HG03565 (cell line): ENCODE measurements around the gene ZNF468.
"Not testable (repeated sequence)": the region's sequence is repeated elsewhere in the genome, so short reads cannot be mapped to it uniquely, and the experiment has no call there.

Source experiments
- ATAC-seq: cut with Tn5 transposase; IDR thresholded peaks from one replicate; pipeline ENCODE4 v1.9.1; 2021; ENCODE audit warnings: mild to moderate bottlenecking, moderate library complexity; ENCODE audit not compliant: unreplicated experiment

The ZNF468 gene

DNA sequence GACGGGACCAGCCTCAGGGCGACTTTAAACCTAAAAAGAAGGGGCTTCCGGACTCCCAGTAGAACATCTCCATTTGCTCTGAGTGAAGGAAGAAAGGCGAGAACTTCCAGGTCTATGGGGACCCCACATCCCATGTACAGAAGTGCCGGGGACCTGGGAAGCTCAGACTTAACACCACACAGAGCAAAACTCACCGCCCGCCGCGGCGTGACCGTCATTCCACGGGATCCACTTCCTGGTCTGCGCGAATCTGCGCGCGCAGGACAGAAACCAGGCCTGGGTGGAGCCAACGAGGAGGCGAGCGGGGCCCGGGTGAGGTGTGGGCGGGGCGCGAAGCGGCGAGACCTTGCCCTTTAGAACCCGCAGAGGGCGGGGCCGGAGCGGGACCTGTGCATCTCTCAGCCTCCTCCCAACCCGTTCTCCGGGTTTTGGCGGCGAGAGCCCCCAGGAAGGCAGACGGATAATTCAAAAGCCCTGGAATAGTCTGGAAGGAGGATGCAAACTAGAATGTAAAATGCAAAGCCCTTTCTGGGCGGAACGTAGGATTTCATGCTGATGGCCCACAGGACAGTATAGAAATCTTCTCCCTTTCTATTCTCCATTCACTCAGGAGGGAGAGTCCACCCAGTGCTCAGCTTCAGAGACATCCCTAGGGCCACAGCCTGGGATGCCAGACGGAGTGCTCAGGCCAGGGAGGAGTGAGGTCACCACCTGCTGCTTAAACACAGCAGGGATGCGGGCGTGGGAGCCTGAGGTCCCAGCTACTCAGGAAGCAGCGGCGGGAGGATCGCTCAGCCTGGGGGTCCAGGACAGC is at the start of gene ZNF468:
ZNF468 (minus strand) TSS at position 242 of the 814 bp plus-strand sequence. CDS start 3,347 bp downstream, outside the sequence.
- ATAC-seq: peak; percentile 94

DNA sequence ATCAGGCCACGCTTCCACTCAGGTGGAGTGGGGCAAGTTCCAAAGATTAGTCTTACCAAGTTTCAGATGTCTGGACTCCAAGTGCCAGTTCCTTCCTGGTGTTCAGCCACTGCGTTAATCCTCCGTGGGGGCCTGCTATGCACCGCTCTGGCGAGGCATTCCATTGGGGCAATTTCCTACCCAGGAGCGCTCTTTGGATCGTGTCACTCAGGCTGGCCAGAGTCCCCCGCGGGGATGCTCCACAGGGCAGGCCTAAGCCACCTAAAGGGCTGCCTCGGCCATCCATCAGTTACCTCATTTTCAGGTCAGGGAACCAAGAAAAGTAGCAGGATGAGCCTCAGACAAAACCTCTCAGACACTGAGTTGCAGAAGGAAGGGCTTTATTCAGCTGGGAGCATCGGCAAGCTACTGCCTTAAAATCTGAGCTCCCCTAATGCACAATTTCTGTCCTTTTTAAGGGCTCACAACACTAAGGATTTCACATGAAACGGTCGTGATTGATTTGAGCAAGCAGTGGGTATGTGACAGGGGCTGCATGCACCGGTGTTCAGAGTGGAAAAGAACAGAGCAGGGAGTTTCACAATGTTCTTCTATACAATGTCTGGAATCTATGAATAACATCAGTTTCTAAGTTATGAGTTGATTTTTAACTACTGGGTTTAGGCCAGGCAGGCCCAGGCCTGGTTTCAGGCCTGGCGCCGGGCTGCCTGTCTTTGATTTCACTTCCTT is 46.8 kb upstream of the ZNF468 start:
- not testable (repeated sequence) for ATAC-seq

DNA sequence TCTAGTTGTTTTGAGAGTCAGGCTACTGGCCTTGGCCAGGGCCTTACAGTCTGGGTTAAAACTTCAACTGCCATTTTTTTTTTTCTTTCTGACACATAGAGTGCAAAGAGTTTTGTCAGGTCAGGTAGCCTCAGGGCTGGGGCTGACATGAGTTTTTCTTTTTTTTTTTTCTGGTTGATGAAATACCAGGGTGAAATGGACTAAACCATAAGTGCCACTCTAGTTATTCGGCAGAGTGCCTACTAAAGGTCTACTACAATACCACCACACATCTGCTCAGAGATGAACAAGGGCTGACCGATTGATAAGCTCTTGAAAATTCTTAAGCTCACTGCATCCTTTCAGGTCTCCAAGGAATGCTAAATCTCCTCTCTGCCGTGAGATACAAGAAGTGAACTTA is 44.4 kb upstream of the ZNF468 start:
- ATAC-seq: no peak

DNA sequence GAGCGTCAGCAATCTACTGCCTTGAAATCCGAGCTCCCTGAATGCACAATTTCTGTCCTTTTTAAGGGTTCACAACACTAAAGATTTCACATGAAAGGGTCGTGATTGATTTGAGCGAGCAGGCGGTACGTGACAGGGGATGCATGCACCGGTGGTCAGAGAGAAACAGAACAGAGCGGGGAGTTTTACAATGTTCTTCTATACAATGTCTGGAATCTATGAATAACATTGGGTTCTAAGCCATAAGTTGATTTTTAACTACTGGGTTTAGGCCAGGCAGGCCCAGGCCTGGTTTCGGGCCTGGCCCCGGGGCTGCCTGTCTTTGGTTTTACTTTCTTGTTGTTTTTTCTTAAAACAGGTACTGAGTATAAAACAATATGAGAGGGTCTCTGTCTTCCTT is 41.2 kb upstream of the ZNF468 start:
- ATAC-seq: not testable (repeated sequence)

DNA sequence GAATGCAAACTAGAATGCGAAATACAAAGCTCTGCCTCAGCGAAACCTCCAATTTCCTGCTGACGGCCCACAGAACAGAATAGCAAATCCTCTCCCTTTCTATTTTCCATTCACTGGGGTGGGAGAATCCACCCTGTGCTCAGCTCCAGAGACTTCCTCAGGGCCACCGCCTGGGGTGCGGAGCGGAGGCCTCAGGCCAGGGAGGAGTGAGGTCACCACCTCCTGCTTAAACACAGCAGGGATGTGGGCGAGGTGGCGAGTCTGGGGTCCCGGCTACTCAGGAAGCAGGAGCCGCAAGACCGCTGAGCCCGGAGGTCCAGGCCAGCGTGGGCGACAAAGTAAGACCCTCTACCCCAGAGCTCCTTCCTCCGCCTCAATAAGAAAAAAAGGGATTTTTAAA is 40.7 kb upstream of the ZNF468 start:
- ATAC-seq: no peak

DNA sequence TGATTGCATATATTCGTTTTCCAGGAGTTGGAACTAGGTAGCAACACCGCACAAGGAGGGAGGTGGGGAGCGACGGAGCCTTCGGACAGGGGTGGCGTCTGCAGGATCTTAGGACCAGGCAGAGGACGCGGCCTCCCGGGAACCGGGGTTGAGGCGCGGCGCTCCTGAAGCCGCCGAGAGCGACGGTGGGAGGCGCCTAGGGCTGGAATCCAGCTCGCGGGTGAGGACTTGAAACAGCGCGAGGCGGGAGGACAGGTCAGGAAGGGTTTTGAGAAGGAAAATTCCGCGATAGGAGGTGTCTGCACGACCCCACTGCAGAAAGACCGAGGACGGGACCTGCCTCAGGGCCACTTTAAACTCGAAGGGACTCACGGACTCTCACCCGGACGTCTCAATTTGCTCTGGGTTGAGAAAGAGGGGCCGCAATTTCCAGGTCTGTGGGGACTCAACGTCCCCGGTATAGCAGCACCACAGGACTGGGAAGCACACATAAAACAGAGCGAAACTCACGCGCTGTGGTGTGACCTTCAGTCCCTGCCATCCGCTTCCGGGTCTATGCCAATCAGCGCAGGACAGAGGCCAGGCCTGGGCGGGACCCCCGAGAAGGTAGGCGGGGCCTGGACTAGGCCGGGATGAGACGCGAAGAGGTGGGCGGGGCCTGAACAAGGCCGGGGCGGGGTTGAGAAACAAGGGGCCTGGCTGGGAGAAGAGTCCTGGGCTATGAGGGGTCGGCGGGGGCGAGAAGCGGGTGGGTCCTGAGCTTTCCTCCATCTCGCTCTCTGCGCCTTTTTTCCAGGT is 39.9 kb upstream of the ZNF468 start, which contains the start of gene ZNF320:
ZNF320 (minus strand) TSS at position 498 of the 798 bp plus-strand sequence. CDS start 7,380 bp downstream, outside the sequence.
- peak; percentile 92 for ATAC-seq

DNA sequence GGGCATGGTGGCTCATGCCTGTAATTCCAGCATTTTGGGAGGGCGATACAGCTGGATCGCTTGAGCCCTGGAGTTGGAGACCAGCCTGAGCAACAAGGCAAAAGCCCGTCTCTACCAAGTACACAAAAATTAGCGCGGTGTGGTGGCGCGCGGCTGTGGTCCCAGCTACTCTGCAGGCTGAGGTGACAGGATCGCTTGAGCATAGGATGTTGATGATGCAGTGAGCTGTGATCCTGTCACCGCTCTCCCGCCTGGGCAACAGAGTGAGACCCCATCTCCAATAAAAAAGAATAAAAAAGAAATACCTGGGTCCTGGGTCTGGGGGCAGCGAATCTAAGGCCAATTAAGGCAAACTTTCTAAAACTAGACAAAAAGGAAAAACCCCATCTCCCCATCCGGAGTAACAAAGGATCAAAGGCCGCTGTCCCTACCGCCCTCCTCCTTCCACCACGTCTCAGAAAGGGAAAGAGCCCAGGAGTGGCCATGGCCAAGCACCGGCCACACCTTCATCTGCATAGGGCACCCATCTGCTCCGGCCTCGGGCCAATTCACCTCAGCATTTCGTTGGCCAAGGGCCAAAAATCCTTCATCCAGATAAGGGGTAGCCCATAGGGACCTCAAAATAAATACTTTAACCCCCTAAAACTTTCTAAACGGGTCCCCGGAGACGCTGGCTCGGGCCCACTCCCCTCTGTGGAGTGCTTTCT is 39.2 kb upstream of the ZNF468 start:
- no peak for ATAC-seq

DNA sequence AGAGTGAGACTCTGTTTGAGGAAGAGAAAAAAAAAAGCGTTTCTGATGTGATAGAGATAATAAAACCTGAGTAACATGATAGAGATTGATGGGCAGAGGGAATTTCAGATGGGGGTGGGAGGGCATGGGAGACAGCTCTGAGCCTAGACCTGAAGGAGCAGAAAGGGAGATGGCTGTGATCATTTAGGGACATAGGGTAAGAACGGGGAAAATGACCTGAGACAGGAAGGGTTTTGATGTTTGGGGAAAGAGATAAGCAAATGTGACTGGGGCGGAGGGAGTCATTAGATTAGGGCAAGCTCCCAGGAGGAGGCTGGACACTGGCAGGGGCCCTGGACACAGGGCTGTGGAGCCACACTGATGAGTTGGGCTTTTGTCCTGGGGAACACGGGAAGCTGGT is 33.9 kb upstream of the ZNF468 start:
- no peak for ATAC-seq

DNA sequence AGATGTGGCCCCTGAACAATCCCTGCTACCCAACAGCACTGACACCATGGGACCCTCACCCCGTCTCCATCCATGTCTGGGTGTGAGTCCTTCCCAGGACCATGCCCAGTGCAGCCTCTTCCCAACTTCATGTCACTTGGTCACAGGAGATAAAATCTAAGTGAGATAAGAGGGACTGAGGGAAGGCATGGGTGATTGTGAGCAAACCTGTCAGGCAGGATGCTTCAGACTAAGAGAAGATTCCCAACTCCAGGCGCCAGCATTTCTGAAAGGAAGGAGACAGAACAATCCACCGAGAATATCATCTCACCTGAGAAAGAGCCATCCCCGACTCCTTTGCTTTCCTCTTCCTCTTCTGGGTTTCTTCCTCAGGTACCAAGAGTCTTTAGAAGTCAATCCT is 32.5 kb upstream of the ZNF468 start:
- no peak for ATAC-seq

DNA sequence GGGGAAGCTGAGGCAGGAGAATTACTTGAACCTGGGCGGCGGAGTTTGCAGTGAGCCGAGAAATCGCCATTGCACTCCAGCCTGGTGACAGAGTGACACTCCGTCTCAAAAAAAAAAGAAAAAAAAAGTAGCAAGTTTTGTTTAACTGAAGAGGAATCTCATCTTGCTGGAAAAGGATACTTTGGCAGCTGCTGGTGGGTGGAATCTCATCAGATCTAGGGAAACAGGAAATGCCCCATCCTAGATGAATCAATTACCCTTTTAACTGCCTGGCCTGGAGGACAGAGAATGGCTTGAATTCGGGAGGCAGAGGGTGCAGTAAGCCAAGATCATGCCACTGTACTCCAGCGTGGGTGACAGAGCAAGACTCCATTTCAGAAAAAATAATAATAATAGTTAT is 31.7 kb upstream of the ZNF468 start:
- no peak for ATAC-seq

DNA sequence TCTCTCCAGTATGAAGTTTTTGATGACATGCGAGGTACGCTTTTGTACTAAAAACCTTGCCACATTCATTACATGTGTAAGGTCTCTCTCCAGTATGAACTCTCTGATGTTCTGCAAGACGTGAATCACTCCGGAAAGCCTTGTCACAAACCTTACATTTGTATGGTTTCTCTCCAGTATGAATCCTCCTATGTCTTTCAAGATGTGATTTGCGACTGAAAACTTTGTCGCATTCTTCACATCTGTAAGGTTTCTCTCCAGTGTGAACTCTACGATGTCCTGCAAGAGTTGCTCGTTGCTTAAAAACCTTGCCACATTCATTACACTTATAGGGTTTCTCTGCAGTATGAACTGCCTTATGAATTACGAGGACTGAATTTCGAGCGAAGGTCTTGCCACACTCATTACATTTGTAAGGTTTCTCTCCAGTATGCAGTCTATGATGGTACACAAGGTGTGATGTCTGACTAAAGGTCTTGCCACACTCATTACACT is 23.5 kb upstream of the ZNF468 start:
- ATAC-seq: no peak

DNA sequence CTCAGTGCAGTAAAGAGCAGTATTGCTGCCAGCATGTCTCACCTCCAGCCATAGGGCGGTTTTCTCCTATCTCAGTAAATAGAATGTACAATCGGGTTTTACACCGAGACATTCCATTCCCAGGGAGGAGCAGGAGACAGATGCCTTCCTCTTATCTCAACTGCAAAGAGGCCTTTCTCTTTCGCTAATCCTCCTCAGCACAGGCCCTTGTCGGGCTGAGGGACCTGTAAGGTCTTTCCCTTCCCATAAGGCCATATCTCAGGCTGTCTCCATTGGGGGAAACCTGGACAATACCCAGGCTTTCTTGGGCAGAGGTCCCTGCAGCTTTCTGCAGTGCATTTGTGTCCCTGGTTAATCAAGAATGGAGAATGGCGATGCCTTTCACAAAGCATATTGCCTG is 15.6 kb upstream of the ZNF468 start:
- ATAC-seq: not testable (repeated sequence)

DNA sequence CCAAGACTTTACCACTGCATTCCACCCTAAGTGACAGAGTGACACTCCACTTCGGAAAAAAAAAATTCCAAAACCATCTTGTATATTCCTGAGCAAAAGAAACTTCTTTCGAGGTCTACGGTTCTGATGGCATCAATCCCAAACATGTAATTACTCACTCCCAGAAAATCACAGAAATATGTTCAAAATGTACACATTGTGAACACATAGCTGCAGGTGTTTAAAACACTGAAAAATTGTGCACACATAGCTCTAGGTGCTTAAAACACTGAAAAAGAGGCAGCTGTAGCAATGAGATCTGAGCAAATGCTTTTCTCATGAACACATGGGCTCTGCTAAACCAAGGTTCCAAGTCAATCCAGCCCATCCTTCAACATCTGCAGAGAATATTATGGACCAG is 14.0 kb upstream of the ZNF468 start:
- no peak for ATAC-seq

DNA sequence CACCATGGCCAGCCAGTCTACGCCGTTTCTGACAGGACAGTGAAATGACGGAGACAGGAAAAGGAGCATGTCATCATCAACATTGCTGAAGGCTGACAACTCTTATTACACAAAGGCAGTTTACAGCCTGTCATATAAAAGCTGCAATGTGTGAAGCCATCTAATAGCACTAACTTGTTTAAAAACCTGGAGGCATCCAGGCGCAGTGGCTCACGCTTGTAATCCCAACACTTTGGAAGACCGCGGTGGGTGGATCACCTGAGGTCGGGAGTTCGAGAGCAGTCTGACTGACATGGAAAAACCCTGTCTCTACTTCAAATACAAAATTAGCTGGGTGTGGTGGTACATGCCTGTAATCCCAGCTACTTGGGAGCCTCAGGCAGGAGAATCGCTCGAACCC is 10.6 kb upstream of the ZNF468 start:
- not testable (repeated sequence) for ATAC-seq

DNA sequence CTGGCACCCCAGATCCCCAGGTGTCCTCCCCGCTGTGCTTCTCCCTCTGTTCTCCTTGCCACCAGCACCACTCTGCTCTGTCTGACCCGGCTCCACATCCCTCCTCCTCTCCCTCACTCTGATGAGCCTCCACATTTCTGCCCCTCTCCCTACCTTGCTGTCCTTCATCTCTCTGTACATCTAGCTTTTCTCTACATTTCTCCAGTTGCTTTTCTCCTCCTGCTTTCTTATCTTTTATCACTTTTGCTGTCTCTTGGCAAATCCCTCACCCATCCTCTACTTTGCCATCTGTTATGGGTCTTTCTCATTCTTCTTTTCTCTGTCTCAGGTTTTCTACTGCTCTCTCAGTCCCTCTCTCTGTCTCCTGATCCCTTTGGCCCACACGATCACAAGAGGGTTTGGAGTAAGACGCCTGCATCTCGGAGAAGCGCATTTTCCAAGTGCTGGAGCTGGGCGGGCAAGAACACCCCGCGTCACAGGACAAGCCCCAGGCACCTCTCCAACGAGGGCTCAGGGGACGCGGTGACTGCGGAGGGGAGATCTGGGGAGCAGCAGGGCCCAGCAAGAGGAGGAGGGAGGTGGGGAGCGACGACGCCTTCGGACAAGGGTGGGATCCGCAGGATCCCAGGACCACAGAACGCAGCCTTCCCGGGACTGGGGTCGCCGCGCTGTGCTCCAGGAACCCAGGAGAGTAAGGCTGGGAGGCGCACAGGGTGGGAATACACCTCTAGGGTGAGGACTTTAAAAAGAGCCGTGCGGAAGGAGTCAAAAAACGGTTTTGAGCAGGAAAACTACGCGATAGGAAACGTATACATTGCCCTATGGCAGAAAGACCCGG is 660 bp downstream of the ZNF468 start:
- not testable (repeated sequence) for ATAC-seq

DNA sequence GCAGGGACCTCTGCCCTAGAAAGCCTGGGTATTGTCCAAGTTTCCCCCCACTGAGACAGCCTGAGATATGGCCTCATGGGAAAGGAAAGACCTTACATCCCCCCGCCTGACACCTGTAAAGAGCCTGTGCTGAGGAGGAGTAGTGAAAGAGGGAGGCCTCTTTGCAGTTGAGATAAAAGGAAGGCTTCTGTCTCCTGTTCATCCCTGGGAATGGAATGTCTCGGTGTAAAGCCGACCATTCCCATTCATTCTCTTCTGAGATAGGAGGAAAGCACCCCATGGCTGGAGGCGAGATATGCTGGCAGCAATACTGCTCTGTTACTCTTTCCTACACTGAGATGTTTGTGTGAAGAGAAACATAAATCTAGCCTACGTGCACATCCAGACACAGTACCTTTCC is 10.1 kb downstream of the ZNF468 start:
- ATAC-seq: not testable (repeated sequence)

DNA sequence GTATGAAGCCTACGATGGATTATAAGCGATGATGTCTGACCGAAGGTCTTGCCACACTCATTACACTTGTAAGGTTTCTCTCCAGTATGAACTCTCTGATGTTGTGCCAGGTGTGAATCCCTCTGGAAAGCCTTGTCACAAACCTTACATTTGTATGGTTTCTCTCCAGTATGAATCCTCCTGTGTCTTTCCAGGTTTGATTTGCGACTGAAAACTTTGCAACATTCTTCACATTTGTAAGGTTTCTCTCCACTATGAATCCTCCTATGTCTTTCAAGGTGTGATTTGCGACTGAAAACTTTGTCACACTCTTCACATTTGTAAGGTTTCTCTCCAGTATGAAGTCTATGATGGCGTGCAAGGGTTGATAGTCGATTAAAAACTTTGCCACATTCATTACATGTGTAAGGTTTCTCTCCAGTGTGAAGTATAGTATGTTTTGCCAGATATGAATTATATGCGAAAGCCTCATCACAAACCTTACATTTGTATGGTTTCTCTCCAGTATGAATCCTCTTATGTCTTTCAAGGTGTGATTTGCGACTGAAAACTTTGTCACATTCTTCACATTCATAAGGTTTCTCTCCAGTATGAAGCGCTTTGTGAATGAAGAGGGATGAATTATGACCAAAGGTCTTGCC is 16.5 kb downstream of the ZNF468 start:
- ATAC-seq: not testable (repeated sequence)

DNA sequence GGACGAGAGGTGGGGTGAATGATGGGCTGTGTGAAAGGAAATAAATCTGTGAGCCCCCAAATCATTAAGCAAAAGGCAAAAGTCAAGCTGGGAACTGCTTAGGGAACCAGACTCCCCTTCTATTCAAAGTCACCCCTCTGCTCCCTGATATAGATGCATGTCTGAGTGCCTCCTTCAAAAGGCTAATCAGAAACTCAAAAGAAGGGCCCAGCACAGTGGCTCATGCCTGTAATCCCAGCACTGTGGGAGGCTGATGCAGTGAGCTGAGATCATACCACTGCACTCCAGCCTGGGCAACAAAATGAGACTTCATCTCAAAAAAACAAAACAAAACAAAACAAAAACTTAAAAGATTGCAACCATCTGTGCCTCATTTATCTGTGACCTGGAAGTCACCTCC is 23.1 kb downstream of the ZNF468 start:
- not testable (repeated sequence) for ATAC-seq

DNA sequence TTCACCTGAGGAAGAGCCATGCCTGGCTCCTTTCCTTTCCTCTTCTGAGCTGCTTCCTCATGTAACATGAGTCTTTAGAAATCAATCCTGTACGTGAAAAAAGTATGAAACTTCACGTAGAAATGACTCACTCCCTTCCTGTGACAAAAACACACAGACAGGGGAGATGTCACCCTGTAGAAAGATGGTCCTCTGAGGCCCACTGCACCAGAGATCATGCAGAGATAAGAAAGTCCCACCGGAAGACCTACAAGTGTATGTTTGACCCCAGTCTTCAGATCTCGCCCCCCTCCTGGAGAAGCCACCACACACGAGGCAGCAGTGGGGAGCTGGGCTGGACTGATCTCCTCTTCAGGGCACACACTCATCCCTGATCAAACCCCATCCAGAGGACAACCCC is 23.9 kb downstream of the ZNF468 start:
- not testable (repeated sequence) for ATAC-seq
